Islet precursor cell (in vitro differentiated cells): Measurements from ENCODE around the gene NIPAL4.

ENCODE experiments used
- DNase-seq: peaks from one replicate; pipeline ENCODE4 v3.0.0-alpha.2; 2018

Gene NIPAL4

GRCh38 chr5:157518963-157519362 is 59.0 kb downstream of the NIPAL4 start:
- no peak for DNase-seq

DNA sequence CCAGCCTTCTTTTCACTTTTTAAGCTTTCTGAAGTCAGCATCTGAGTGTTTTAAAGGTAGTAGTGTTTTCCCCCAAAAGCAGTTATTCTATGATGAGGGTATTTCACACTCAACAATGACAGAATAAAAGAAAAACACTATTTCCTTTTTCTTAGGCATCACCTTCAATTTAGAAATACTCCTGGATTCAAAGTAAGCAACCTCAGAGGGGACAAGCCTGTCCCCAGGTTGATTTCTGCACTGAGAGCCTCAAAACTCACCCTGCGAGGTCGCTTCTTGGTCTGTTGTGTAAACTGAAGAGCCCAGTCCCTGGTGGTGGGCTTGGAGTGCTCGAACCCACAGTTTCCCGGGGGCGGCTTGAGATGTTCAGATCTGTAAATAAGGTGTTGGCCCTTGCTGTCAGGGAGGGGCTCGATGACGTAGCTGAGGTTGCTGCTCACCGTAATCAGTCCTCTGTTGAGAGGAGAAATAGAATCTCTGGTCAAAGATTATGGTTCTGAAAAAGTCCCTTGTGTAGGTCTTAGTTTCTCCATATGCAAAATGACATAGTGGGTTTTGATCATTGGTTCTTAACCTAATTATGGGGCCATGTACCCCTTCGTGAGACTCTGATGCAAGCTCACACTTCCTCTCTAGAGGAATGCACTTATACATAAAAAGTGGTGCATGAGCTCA is 59.7 kb downstream of the NIPAL4 start:
- DNase-seq: no peak

DNA sequence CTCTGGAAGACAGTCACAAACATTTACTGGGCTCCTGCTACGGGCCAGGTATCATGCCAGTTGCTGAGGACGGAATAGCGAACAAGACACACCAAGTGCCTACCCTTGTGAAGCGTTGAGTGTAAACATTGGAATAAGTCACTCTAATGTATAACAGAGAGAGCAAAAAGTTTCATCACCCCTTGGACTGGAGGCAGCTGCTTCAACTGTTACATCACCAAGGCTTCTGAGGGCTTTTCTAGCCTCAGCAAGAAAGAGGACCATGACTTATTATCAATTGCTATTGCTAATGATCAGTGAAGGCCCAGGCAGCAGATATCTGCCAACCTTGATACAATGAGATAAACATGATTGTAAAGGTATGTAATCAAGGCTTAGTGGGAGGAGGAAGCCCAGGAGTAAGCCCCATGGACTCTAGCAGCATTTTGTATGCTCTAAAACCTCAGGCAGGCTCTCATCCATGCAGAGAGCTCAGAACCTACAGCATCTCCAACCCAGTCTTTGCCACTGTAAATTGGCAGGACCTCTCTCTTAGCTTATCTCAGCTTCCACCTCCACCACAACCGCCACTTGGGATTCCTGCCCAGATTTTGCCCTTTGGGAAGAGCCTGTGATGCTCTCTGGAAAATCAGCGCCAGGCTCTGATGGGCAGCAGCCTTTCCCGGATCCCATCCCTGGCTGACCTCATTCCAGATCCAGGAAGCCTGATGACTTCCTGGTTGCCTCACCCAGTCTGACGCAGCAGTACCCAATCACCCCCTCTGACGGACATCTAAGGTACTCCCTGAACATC is 61.1 kb downstream of the NIPAL4 start:
- no peak for DNase-seq

GRCh38 chr5:157521704-157522029 is 61.7 kb downstream of the NIPAL4 start:
- no peak for DNase-seq

- no peak for DNase-seq
Observed at GRCh38 chr5:157523976-157524375, 64.0 kb downstream of the NIPAL4 start.
